GM12891 (cell line): ENCODE measurements around the gene CDH13.

Source experiments
- DNase-seq: peaks from one replicate; pipeline ENCODE4 v3.0.0; 2011; ENCODE audit warnings: low spot score; ENCODE audit not compliant: insufficient read length
- FAIRE-seq: peaks from 2 replicates; lab custom pipeline; 2011; peaks lifted over from hg19 to GRCh38; lab: Jason Lieb, UNC
- PAX5 ChIP-seq: IDR thresholded peaks from 2 replicates; pipeline ENCODE4 v1.6.1; 2011; ENCODE audit warnings: low read length, moderate library complexity, mild to moderate bottlenecking; ENCODE audit not compliant: insufficient read depth, severe bottlenecking
- POLR2A ChIP-seq: IDR thresholded peaks from 2 replicates; pipeline ENCODE4 v1.6.1; 2011; ENCODE audit warnings: low read depth, low read length, control low read depth
- POLR2AphosphoS5 ChIP-seq: IDR thresholded peaks from 2 replicates; pipeline ENCODE4 v1.6.1; 2011; ENCODE audit warnings: low read depth, low read length, control low read depth
- POU2F2 ChIP-seq: IDR thresholded peaks from 2 replicates; pipeline ENCODE4 v1.6.1; 2011; ENCODE audit warnings: low read depth, mild to moderate bottlenecking, control low read depth, low read length, moderate library complexity
- SPI1 ChIP-seq: IDR thresholded peaks from 2 replicates; pipeline ENCODE4 v1.6.1; 2011; ENCODE audit warnings: low read depth, low read length, control low read depth
- TAF1 ChIP-seq: IDR thresholded peaks from 2 replicates; pipeline ENCODE4 v1.6.1; 2011; ENCODE audit warnings: low read depth, low read length, control low read depth

Gene CDH13

GRCh38 chr16:83592778-83593177 lies 966.0 kb downstream of the CDH13 start:
- no peak for DNase-seq
- FAIRE-seq = no peak
- TF ChIP-seq POU2F2 = no peak
- TF ChIP-seq SPI1 = no peak
- no peak for TF ChIP-seq POLR2A
- TF ChIP-seq PAX5 = no peak
- TF ChIP-seq TAF1 = no peak
- no peak for TF ChIP-seq POLR2AphosphoS5

- DNase-seq (no peak), FAIRE-seq (no peak)
- TF ChIP-seq TAF1 (no peak), POLR2AphosphoS5 (no peak), SPI1 (no peak), POU2F2 (no peak), PAX5 (no peak), POLR2A (no peak)
Observed at GRCh38 chr16:83599789-83600462, 973.2 kb downstream of the CDH13 start.

- no peak for FAIRE-seq
- TF ChIP-seq PAX5 (no peak), POLR2A (no peak), TAF1 (no peak), SPI1 (peak; percentile 31; the same call in 1 of the 2 replicates)
- no peak for DNase-seq
Observed at GRCh38 chr16:83602761-83603722, 976.3 kb downstream of the CDH13 start.

- FAIRE-seq (no peak), DNase-seq (no peak)
- TF ChIP-seq POLR2AphosphoS5 (no peak), TAF1 (no peak), SPI1 (no peak), POLR2A (no peak), POU2F2 (no peak), PAX5 (no peak)
Observed at GRCh38 chr16:83603723-83604570, 977.2 kb downstream of the CDH13 start.

- no peak for DNase-seq
- no peak for FAIRE-seq
- TF ChIP-seq PAX5 = no peak
- no peak for TF ChIP-seq POLR2A
- no peak for TF ChIP-seq POU2F2
- TF ChIP-seq TAF1 = no peak
- TF ChIP-seq POLR2AphosphoS5 = no peak
- TF ChIP-seq SPI1 = no peak
Observed at GRCh38 chr16:83606486-83607030, 979.8 kb downstream of the CDH13 start.

GRCh38 chr16:83609178-83609577 lies 982.4 kb downstream of the CDH13 start:
- TF ChIP-seq TAF1 (no peak), POLR2A (no peak), PAX5 (no peak), SPI1 (no peak)
- no peak for DNase-seq
- no peak for FAIRE-seq

GRCh38 chr16:83615141-83615952 lies 988.6 kb downstream of the CDH13 start:
- no peak for DNase-seq
- TF ChIP-seq POLR2A (no peak), TAF1 (no peak), PAX5 (no peak), SPI1 (no peak)

GRCh38 chr16:83615953-83616350 lies 989.2 kb downstream of the CDH13 start:
- TF ChIP-seq TAF1 (no peak), SPI1 (no peak), POLR2A (no peak), POLR2AphosphoS5 (no peak), PAX5 (no peak), POU2F2 (no peak)
- no peak for DNase-seq
- no peak for FAIRE-seq

More at GRCh38 chr16:83615141-83615952, 988.6 kb downstream of the CDH13 start:
- no peak for FAIRE-seq
